ENCODE results near the gene MYEF2.

The MYEF2 gene

GRCh38 chr15:48120745-48121144 is 57.4 kb downstream of the MYEF2 start, which contains the start of gene SLC24A5:
Gene SLC24A5 (plus strand): TSS chr15:48120990. CDS start chr15:48121045, 55 bp downstream.
- no peak for TF ChIP-seq CTCF (conservative IDR thresholded peaks at IDR 0.05)
- H3K27ac ChIP-seq: no peak within 1 kb of the TSS

DNA sequence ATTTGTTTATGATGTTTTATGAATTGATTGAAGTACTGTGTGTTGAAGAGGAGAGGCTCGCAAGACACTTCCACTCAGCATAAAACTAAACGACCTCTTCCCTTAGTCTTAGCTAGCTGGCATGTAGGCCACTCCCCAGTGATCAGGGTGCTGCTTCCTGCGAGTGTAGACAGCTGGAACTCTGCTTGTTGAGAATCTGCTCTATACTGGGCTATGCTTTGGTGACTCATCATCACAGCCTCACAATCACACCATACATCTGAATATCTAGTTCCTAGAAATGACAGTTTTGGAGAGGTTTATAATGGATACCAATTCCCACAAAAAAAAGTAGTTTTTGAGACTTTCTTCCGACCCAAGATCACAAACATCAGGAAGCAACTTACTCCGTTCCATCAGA is 58.8 kb downstream of the MYEF2 start:
- H3K27ac ChIP-seq: no peak overlapping the region
- TF ChIP-seq CTCF (conservative IDR thresholded peaks at IDR 0.05): no peak

GRCh38 chr15:48112242-48112641 is 65.9 kb downstream of the MYEF2 start:
- peak; percentile 86 for TF ChIP-seq CTCF (conservative IDR thresholded peaks at IDR 0.05)
- H3K27ac ChIP-seq: no peak overlapping the region

GRCh38 chr15:48109856-48110531 is 68.1 kb downstream of the MYEF2 start:
- no peak for TF ChIP-seq CTCF (conservative IDR thresholded peaks at IDR 0.05)
- H3K27ac ChIP-seq: no peak overlapping the region

DNA sequence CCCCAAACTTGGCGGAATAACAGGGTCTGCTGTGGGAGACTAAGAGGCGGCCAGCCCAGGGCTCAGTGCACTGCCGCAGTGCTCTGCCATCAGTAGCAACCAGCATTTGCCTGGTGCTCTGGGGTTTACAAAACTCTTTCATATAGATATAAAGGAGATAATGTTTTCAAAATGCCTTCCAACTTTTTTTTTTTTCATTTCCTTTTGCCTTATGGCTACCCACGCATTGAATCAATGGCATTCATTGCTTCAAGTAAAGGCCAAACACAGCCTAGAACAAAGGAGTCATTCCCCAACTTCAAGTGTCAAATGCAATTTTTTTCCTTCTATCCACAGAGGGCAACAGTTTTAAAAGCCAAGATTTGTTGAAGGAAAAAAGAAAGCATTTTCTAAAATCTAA is 68.9 kb downstream of the MYEF2 start:
- no peak for TF ChIP-seq CTCF (conservative IDR thresholded peaks at IDR 0.05)
- no peak overlapping the region for H3K27ac ChIP-seq

DNA sequence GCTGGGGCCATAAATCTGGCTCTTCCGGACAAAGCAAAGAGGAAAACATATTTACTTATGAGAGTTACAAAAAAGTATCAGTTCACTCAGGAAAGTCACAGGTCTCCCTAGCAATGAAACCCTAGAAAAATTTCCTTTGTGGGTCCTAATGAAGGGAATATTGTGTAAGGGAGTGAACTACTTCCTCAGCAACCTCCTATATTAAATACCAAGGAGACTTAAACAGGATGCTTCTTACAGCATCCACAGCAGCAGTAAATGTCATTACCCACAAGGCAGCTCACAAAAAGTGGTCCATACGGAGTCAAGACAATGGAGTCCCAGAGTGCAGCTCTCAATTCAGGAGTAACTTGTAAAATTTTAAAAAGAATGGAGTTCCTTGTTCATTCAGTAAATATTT is 72.2 kb downstream of the MYEF2 start:
- no peak for TF ChIP-seq CTCF (conservative IDR thresholded peaks at IDR 0.05)

DNA sequence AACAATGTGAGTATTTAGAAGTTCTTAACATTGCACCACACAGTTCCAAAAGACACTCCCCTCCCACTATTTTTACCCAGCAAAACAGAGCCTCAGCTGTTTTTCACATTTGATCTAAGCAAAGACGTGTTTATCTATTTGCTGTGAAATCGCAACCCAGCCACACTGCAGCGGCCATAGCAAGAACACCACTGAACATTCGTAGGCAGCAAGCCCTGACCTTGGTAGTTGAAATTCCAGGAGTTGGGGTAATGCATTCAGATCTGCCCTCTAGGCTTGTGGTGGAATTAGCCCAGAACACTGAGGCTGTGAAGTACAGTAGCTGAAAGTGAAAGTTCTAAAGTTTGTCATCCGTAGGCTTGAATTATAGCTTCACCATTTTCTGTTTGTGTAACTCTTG is 74.4 kb downstream of the MYEF2 start:
- TF ChIP-seq CTCF (conservative IDR thresholded peaks at IDR 0.05): no peak
- H3K27ac ChIP-seq: no peak overlapping the region; the same call in 1 of the 2 replicates

More for the DNA sequence above, 72.2 kb downstream of the MYEF2 start:
- no peak overlapping the region for H3K27ac ChIP-seq

All from VCaP (cell line).